GM12878 (cell line): ENCODE measurements around the gene PDHA2.

Experiments
- ATF2 ChIP-seq: IDR thresholded peaks from 2 replicates; pipeline ENCODE4 v1.6.1; 2012; ENCODE audit warnings: low read length, inconsistent platforms
- ATF3 ChIP-seq: IDR thresholded peaks from 2 replicates; pipeline ENCODE4 v1.6.1; 2011; ENCODE audit warnings: low read depth, mild to moderate bottlenecking, low read length, moderate library complexity, borderline replicate concordance; ENCODE audit errors: extremely low read depth
- CEBPB ChIP-seq, 2 experiments: fragments of 150-350 bp in 1 of 2; IDR thresholded peaks; 2 replicates each; pipeline ENCODE4 v1.6.1; 2012 to 2014; ENCODE audit warnings: low read depth in 2 of 2, low read length in 2 of 2, borderline replicate concordance in 1 of 2, inconsistent platforms in 1 of 2
- CTCF ChIP-seq, 3 experiments: IDR thresholded peaks in 2 of 3; conservative IDR thresholded peaks in 1 of 3; 2 replicates each; pipeline ENCODE4 v1.5.1; 2011; ENCODE audit warnings: low read depth in 3 of 3, low read length in 3 of 3, mild to moderate bottlenecking in 3 of 3, control low read depth in 2 of 3, moderate library complexity in 2 of 3, inconsistent platforms in 1 of 3, mixed read lengths in 1 of 3; ENCODE audit not compliant: control insufficient read depth in 2 of 3, insufficient read depth in 1 of 3; ENCODE audit errors: extremely low read depth in 1 of 3
- EP300 ChIP-seq, 2 experiments: fragments of 150-350 bp in 1 of 2; IDR thresholded peaks; 2 replicates each; pipeline ENCODE4 v1.6.1; 2011 to 2012; ENCODE audit warnings: low read depth in 2 of 2, low read length in 2 of 2, borderline replicate concordance in 1 of 2, improper control_type of control experiment in 1 of 2, inconsistent platforms in 1 of 2; ENCODE audit not compliant: control insufficient read depth in 1 of 2
- EZH2 ChIP-seq: IDR thresholded peaks from 2 replicates; pipeline ENCODE4 v1.6.1; 2012; ENCODE audit warnings: low read depth, mild to moderate bottlenecking, control low read depth, inconsistent platforms, low read length, borderline replicate concordance; ENCODE audit not compliant: control insufficient read depth
- KAT2A ChIP-seq: conservative IDR thresholded peaks from 2 replicates; pipeline ENCODE4 v1.6.1; 2011; ENCODE audit warnings: low read depth, low read length; ENCODE audit not compliant: control insufficient read depth
- POLR2A ChIP-seq: IDR thresholded peaks from 2 replicates; pipeline ENCODE4 v1.6.1; 2011; ENCODE audit warnings: low read depth, mild to moderate bottlenecking, low read length
- POLR2AphosphoS2 ChIP-seq: IDR thresholded peaks from 2 replicates; pipeline ENCODE4 v1.6.1; 2011; ENCODE audit warnings: low read depth, mild to moderate bottlenecking, low read length, improper control_type of control experiment, moderate library complexity
- ZNF592 ChIP-seq: fragments of 450-650 bp; IDR thresholded peaks from 2 replicates; pipeline ENCODE4 v1.6.1; 2017; ENCODE audit warnings: mild to moderate bottlenecking, moderate library complexity

- no peak for TF ChIP-seq EZH2
- no peak for TF ChIP-seq ATF3
- no peak for TF ChIP-seq CTCF (IDR thresholded peaks at IDR 0.05 in 2 of 3, conservative IDR thresholded peaks at IDR 0.05 in 1 of 3; ENCODE audit: control insufficient read depth in 2 of 3, extremely low read depth in 1 of 3, insufficient read depth in 1 of 3, low read depth in 3 of 3, low read length in 3 of 3)
- no peak for TF ChIP-seq CEBPB (IDR thresholded peaks at IDR 0.05; ENCODE audit: borderline replicate concordance in 1 of 2, low read depth in 2 of 2, low read length in 2 of 2)
- TF ChIP-seq EP300 (IDR thresholded peaks at IDR 0.05; ENCODE audit: borderline replicate concordance in 1 of 2, control insufficient read depth in 1 of 2, low read depth in 2 of 2, low read length in 2 of 2) = no peak
- no peak for TF ChIP-seq ZNF592
- no peak for TF ChIP-seq POLR2AphosphoS2
- no peak for TF ChIP-seq KAT2A
- no peak for TF ChIP-seq ATF2
- no peak for TF ChIP-seq POLR2A
Observed at GRCh38 chr4:95798727-95799126, 41.2 kb upstream of the PDHA2 start.
